ENCODE results near the gene TRIM7. TPM values are rescaled to one million over a fixed set of nuclear protein-coding genes. Genes with fewer than 3 reads are reported as not detected.

Gene TRIM7
- total RNA-seq, 2 donors from 2014 or later: 4.8 to 7.0 TPM

DNA sequence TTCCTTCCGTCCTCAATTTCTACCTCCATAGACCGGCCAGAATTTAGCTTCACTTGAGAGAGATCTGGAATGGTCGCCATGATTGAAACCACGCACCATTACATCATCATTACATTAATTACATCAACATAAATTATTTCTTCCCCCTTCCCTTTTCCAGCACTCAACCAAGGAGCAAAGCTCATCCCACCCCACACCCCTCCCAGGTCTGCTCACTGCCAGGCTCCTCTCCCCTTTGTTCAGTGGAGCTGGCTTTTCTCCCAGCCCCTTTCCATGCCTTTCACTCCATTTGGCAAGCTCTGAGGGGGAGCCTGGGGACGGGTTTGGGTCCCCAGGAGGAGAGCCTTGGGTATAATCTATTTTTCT, 30.3 kb upstream of the TRIM7 start:
- DNase-seq (ENCODE audit: low spot score in 2 of 2): peak in 1 of 2 donors; percentile 2
- ATAC-seq: no peak
- H3K9me3 Mint-ChIP-seq: no peaks in the 10 kb centered on the region
- H3K27ac Mint-ChIP-seq: peak overlapping the region; percentile 67 to 97
- H3K36me3 Mint-ChIP-seq: peaks cover 21 to 29% of the 10 kb centered on the region in 2 donors

DNA sequence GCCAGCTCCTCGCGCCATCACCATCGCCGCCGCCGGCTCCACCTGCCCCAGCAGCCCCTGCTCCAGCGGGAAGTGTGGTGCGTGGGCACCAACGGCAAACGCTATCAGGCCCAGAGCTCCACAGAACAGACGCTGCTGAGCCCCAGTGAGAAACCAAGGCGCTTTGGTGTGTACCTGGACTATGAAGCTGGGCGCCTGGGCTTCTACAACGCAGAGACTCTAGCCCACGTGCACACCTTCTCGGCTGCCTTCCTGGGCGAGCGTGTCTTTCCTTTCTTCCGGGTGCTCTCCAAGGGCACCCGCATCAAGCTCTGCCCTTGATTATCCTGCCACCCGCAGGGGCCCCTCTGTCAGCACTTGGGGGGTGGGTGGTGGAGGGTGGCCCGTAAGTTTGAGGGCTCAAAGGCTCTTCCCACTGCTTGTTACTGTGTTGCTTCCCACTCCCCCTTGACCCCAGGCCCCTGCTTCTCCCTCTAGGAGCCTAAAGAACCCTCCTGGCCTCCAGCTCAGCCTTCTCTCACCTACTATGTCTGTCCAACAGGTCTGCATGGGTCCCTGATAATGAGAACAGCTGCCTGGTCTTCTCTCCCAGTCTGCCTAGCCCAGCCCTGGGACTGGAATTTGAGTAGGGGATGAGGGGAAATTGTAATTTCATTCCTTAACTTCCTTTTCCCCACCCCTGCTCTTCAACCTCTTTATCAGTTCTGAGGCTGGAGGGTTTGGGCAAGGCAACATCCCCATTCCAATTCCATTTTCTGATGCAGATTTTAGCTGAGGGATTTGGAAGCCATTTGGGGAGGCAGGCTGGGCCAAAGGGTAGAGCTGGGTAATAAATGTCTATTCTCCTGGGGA, 29.7 kb upstream of the TRIM7 start:
- DNase-seq (ENCODE audit: low spot score in 2 of 2): peak in 1 of 2 donors; percentile 3
- Mint-ChIP-seq H3K27ac (peak overlapping the region; percentile 67 to 97), H3K9me3 (no peaks in the 10 kb centered on the region), H3K36me3 (peaks cover 21 to 32% of the 10 kb centered on the region in 2 donors)
- ATAC-seq: peak; percentile 8 to 20

DNA sequence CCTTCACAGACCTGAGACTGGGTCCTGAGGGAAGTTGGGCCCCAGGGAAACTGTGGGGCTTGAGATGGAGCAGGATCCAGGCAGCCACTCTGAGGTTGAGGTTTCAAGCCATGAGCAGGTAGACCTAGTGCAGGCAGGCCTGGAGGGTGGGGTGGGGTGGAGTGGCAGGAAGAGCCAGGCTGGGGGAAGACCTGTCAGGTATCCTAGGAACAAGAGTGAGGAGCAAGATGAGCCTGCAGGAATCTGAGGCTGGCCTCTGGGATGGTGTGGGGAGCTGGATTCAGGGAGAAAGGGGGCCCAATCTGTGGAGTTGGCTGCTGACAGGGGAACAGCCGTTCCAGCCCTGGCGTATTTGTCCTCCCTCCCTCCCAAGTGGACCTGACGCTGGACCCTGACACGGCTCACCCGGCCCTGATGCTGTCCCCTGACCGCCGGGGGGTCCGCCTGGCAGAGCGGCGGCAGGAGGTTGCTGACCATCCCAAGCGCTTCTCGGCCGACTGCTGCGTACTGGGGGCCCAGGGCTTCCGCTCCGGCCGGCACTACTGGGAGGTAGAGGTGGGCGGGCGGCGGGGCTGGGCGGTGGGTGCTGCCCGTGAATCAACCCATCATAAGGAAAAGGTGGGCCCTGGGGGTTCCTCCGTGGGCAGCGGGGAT, 28.9 kb upstream of the TRIM7 start:
- Mint-ChIP-seq H3K27ac (peak overlapping the region; percentile 70 to 80), H3K9me3 (no peaks in the 10 kb centered on the region), H3K36me3 (peaks cover 14 to 31% of the 10 kb centered on the region in 2 donors)
- DNase-seq (ENCODE audit: low spot score in 2 of 2) (peak in 1 of 2 donors; percentile 6), ATAC-seq (peak; percentile 7 to 20)

DNA sequence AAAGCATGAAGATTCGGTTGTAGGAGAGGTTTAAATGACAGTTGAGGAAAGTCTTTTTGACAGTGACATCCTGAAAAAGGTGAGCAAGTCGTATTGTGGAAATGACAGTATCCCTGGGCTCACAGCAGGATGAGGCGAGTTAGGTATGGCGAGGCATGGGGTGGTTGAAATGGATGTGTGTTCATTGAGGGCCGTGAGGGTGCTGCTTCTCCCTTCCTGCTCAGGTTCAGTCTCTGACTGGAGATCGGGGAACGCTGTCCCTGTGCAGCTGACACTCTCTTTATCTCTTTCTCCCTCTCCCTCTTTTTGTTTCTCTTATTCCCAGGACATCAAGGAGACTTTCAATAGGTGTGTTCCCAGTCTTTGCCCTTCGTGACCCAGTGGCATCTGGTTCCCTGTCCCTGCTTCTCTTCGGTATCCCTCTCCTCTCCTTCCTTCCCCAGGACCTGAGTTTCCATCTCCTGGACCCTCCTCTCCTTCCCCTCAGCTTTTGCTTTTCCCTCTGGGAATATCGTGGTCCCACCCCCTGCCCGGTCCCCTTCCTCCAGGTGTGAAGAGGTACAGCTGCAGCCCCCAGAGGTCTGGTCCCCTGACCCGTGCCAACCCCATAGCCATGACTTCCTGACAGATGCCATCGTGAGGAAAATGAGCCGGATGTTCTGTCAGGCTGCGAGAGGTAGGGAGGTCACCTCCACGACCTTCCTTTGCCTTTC, 28.2 kb upstream of the TRIM7 start:
- Mint-ChIP-seq H3K36me3 (peaks cover 7 to 24% of the 10 kb centered on the region in 2 donors), H3K27ac (peak overlapping the region; percentile 70 to 80)
- ATAC-seq: peak; percentile 2 to 3

DNA sequence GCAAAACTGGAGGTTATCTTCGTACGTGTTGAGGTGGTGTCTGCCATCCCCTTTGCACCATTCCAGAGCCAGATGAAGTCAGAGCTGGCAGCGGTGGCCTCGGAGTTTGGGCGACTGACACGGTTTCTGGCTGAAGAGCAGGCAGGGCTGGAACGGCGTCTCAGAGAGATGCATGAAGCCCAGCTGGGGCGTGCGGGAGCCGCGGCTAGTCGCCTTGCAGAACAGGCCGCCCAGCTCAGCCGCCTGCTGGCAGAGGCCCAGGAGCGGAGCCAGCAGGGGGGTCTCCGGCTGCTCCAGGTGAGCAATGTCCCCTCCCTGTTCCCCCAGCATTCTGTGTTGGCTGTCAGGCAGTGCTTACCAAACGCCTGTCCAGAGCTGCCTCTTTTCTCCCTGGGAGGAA, 27.6 kb upstream of the TRIM7 start:
- no peaks in the 10 kb centered on the region for H3K9me3 Mint-ChIP-seq
- DNase-seq (ENCODE audit: low spot score in 2 of 2) (no peak), ATAC-seq (peak in 1 of 2 donors; percentile 7)
- peaks cover under 1 to 18% of the 10 kb centered on the region in 2 donors for H3K36me3 Mint-ChIP-seq
- H3K27ac Mint-ChIP-seq: peak overlapping the region in 1 of 2 donors; percentile 70

More for the DNA sequence above, 28.2 kb upstream of the TRIM7 start:
- no peaks in the 10 kb centered on the region for H3K9me3 Mint-ChIP-seq
- DNase-seq (ENCODE audit: low spot score in 2 of 2): no peak

DNA sequence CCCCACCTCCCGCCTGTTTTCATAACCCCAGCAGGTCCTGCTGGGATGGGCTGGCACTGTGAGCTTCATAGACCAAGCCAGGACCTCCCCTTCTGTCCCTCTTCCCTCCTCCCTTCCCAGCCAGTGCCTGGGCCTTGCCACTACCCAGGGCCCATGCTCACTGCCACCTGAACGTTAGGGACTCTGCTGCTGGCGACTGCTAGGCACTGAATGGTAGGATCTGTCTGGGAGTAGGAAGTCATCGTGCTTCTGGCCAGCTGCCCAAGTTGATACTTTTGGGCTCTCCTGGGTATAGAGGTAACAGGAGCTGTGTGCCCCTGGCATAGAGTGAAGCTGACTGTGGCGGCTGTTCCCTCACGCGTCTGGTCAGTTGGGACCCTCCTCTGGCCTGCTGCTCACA, 26.4 kb upstream of the TRIM7 start:
- ATAC-seq: peak in 1 of 2 donors; percentile 24
- peak overlapping the region; percentile 65 to 70 for H3K27ac Mint-ChIP-seq
- DNase-seq (ENCODE audit: low spot score in 2 of 2): peak in 1 of 2 donors; percentile 45
- H3K9me3 Mint-ChIP-seq: no peaks in the 10 kb centered on the region
- H3K36me3 Mint-ChIP-seq: peaks cover 0 to 10% of the 10 kb centered on the region in 2 donors

DNA sequence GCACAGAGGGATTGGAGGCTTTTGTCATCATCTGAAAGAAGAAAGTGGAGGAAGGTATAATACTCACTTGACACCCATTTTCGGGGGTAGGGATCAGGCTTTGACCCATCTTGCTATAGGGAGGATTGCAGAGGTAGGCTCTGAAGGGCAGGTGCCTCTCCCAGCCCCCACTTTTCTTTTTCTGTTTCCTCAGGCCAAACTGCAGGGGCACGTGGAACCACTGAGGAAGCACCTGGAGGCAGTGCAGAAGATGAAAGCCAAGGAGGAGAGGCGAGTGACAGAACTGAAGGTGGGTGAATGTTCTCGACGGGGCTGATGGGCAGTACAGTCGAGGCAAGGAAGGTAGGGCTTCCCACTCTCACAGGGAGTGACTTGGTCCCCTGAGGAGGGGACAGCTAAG, 25.6 kb upstream of the TRIM7 start:
- Mint-ChIP-seq H3K27ac (peak overlapping the region in 1 of 2 donors; percentile 84), H3K36me3 (peaks cover 0 to 9% of the 10 kb centered on the region in 2 donors)
- DNase-seq (ENCODE audit: low spot score in 2 of 2): no peak

DNA sequence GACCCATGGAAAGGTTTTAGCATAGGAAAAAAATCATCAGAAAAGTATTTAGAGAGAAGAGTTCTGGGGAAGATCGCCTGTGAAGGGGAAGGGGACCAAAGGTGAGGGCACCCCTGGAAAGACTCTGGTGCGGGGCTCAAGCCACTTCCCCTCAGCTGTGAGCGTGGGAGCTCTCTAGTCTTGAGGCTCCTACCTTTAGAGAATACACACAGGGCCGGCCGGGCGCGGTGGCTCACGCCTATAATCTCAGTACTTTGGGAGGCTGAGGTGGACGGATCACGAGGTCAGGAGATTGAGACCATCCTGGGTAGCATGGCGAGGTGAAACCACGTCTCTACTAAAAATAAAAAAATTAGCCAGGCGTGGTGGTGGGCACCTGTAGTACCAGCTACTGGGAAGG, 25.0 kb upstream of the TRIM7 start:
- ATAC-seq (peak in 1 of 2 donors; percentile 6), DNase-seq (ENCODE audit: low spot score in 2 of 2) (no peak)
- Mint-ChIP-seq H3K9me3 (no peaks in the 10 kb centered on the region), H3K36me3 (peaks cover 0 to 9% of the 10 kb centered on the region in 2 donors), H3K27ac (peak overlapping the region; percentile 13 to 58)

More for the DNA sequence above, 25.6 kb upstream of the TRIM7 start:
- peak in 1 of 2 donors; percentile 6 for ATAC-seq
- H3K9me3 Mint-ChIP-seq: no peaks in the 10 kb centered on the region

DNA sequence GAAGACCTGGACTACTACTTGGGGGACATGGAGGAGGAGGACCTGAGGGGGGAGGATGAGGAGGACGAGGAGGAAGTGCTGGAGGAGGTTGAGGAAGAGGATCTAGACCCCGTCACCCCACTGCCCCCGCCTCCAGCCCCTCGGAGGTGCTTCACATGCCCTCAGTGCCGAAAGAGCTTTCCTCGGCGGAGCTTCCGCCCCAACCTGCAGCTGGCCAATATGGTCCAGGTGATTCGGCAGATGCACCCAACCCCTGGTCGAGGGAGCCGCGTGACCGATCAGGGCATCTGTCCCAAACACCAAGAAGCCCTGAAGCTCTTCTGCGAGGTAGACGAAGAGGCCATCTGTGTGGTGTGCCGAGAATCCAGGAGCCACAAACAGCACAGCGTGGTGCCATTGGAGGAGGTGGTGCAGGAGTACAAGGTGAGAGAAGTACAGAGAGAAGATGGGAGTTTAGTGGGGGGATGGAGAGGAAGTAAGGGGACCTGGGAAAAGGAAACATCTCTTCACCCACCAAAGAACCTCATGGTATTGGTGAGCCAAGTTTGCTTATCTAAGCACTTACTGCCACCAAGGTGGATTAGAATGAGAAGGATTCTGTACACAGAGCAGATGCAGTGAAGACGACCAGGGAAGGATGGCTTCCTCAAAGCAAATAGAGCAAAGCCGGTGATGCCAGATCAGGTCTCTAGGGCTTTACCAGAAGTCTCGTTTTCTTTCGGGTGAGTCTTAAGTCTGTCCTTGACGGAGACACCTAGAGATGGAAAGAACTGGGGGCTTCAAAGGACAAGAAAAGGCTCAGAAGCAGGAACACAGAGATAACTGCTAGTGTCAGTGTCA, 19.6 kb upstream of the TRIM7 start:
- no peaks in the 10 kb centered on the region for H3K9me3 Mint-ChIP-seq
- H3K36me3 Mint-ChIP-seq: peaks cover 15 to 21% of the 10 kb centered on the region in 2 donors
- ATAC-seq (no peak), DNase-seq (ENCODE audit: low spot score in 2 of 2) (no peak)
- H3K27ac Mint-ChIP-seq: peak overlapping the region; percentile 96 to 99

DNA sequence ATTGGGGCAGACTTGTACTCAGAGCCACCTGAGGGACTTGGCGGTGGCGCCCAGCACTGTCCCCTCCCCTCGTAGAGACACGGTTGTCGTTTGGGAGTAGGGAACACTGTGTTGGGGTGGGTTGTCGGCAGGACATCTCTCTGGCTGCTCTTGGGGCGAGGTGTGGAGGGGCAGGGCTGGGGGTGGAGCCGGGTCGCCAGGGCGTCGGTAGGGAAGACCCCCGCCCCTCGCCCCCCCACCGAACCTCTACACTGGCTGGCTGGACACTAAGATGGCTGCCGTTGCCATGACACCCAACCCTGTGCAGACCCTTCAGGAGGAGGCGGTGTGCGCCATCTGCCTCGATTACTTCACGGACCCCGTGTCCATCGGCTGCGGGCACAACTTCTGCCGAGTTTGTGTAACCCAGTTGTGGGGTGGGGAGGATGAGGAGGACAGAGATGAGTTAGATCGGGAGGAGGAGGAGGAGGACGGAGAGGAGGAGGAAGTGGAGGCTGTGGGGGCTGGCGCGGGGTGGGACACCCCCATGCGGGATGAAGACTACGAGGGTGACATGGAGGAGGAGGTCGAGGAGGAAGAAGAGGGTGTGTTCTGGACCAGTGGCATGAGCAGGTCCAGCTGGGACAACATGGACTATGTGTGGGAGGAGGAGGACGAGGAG, 18.9 kb upstream of the TRIM7 start:
- peak overlapping the region; percentile 98 to 99 for H3K27ac Mint-ChIP-seq
- DNase-seq (ENCODE audit: low spot score in 2 of 2): peak in 1 of 2 donors; percentile 71
- H3K9me3 Mint-ChIP-seq: no peaks in the 10 kb centered on the region
- peak; percentile 8 to 23 for ATAC-seq
- peaks cover 15 to 16% of the 10 kb centered on the region in 2 donors for H3K36me3 Mint-ChIP-seq

DNA sequence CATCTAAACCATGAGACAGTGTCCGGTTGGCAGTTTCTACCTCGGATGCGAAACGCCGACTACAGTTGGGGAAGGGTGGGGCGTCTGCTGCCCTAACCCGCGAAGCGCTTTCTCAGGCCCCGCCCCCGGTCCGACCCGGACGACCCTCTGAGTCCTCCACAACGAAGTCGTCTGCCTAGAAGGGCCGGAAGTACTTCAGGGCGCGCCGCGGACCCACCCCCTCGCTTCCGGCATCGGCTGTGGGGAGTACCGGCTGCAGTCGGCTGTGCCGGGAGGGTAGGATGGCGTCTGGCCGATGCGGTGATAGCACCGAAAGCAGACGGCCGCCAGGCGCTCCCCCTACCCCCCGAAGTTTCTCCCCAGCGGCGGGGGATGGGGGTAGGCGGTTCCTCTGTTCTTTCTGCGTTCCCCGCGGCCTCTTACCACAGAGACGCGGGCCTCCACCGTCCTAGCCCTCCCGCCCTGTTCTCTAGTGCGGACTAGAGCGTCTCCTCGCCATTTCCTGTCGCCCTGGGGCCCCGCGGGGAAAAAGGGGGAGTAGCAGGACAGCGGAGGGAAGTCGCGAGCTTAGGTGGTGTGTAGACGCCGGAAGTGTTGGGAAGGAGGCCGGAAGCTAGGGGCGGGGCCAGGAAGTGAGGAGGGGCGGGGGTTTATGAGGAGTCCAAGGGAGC, 18.2 kb upstream of the TRIM7 start, which contains the start of gene TRIM41:
TRIM41 (plus strand) TSS at position 224 of the 671 bp plus-strand sequence. CDS start 719 bp downstream, outside the sequence.
- peak; percentile 95 to 96 for DNase-seq (ENCODE audit: low spot score in 2 of 2)
- H3K27ac Mint-ChIP-seq: peak within 1 kb of the TSS; percentile 98 to 99
- peak; percentile 65 to 72 for ATAC-seq
- no peaks in the 10 kb centered on the region for H3K9me3 Mint-ChIP-seq
- H3K36me3 Mint-ChIP-seq: peaks cover 15 to 16% of the 10 kb centered on the region in 2 donors

DNA sequence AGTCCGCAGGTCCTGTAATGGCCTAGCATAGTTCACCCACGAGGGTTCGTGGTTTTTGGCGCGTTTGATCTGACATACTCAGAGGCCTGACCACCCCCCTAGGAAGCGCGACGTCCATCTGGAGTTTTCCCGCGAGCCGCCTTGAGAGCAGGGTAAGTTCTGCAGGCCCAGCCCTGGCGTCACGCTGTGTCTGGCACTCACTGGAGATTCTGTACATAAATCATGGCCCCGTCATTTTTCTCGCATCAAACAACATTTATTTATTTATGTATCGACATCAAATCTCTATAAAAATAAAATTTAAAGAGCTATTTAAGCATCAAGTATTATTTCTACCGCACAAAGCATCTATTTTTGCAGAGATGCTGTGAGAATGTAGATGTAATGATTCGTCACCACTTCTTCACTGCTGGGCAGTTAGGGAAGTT, 17.6 kb upstream of the TRIM7 start:
- no peaks in the 10 kb centered on the region for H3K9me3 Mint-ChIP-seq
- peaks cover 15 to 16% of the 10 kb centered on the region in 2 donors for H3K36me3 Mint-ChIP-seq
- ATAC-seq (peak in 1 of 2 donors; percentile 7), DNase-seq (ENCODE audit: low spot score in 2 of 2) (no peak)
- H3K27ac Mint-ChIP-seq: peak overlapping the region; percentile 98 to 99

DNA sequence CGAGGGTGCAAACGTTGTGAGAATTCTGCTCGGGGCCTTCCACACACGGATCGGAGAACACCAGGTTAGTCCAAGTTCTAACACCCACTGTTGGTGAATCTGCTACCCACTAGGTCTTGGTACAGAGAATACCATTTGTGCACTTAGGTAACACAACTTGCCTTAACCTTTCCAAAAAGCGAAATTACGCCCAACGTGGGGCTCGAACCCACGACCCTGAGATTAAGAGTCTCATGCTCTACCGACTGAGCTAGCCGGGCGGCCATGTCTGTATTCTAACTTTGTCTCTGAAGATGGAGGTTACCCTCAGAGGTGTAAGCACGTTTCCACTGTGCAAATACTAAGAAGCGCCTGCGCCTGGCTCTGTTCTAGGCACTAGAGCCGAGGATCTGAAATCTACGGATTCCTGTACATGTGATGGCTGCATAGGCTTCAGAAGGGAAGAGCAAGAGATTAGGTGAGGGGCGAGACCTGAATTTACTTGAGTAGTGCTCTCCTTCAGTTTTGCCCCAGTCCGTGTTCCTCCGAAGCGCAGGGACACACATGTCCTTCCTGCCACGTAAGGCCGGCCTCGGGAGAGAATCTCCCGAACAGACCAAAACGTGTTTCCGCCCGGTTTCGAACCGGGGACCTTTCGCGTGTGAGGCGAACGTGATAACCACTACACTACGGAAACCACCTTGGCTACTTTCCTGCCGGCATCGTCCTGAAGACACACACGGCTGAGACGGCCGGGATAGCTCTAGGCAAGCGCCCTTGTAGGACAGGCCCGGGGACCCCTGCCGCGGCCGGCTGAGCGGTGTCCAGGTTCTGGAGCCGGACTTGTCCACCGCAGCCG, 17.0 kb upstream of the TRIM7 start:
- peak; percentile 96 to 97 for DNase-seq (ENCODE audit: low spot score in 2 of 2)
- peak; percentile 41 to 51 for ATAC-seq
- no peaks in the 10 kb centered on the region for H3K9me3 Mint-ChIP-seq
- peak overlapping the region; percentile 98 to 99 for H3K27ac Mint-ChIP-seq
- peaks cover 15 to 16% of the 10 kb centered on the region in 2 donors for H3K36me3 Mint-ChIP-seq
